Right lobe of liver (tissue), 6 donors: Measurements from ENCODE around the gene ANXA10. TPM values are rescaled to one million over a fixed set of nuclear protein-coding genes. Genes with fewer than 3 reads are reported as not detected.
"Not testable (repeated sequence)": the region's sequence is repeated elsewhere in the genome, so short reads cannot be mapped to it uniquely, and the experiment has no call there.

Experiments
- ATAC-seq, 4 donors: fragments of 200-7000 bp; cut with Tn5 transposase; one replicate each; pipeline ENCODE4 v1.9.1; 2020; ENCODE audit warnings: mild to moderate bottlenecking in 4 of 4, moderate library complexity in 4 of 4
- DNase-seq, 3 donors: peaks; one replicate each; pipeline ENCODE4 v3.0.0-alpha.2; 2020
- H3K27ac ChIP-seq, 3 donors: fragments of 200-600 bp; one replicate each; pipeline ENCODE4 v1.8.0; 2022
- H3K27me3 ChIP-seq, 2 donors: fragments of 200-600 bp; one replicate each; pipeline ENCODE4 v1.8.0; 2022
- H3K36me3 ChIP-seq, 4 donors: fragments of 200-600 bp; sonication (generic) in 1 of 4; one replicate each; pipeline versions ENCODE4 v1.5.1 to v1.8.0; 2017 to 2022; ENCODE audit warnings: control low read depth in 1 of 4
- H3K4me1 ChIP-seq, 4 donors: fragments of 200-600 bp; sonication (generic) in 1 of 4; one replicate each; pipeline versions ENCODE4 v1.5.1 to v1.8.0; 2017 to 2022; ENCODE audit warnings: control low read depth in 1 of 4
- H3K4me3 ChIP-seq, 3 donors: fragments of 200-600 bp; one replicate each; pipeline ENCODE4 v1.8.0; 2022
- H3K9me3 ChIP-seq, 4 donors: fragments of 200-600 bp; sonication (generic) in 1 of 4; one replicate each; pipeline versions ENCODE4 v1.5.1 to v1.8.0; 2017 to 2022; ENCODE audit warnings: control low read depth in 1 of 4
- CTCF ChIP-seq, 4 donors: fragments of 200-600 bp in 3 of 4; fragments of 450-650 bp in 1 of 4; IDR thresholded peaks; one replicate each; pipeline versions ENCODE4 v1.5.1 to v1.8.0; 2016 to 2022; ENCODE audit warnings: antibody characterized with exemption in 4 of 4, mild to moderate bottlenecking in 2 of 4
- POLR2A ChIP-seq: fragments of 450-650 bp; IDR thresholded peaks from one replicate; pipeline ENCODE4 v1.6.1; 2017; ENCODE audit warnings: antibody characterized with exemption, mild to moderate bottlenecking
- WGBS: methylation state at CpG from one replicate; pipeline ENCODE4 v1.1.6; 2018; ENCODE audit warnings: low coverage, low lambda C conversion rate; ENCODE audit not compliant: insufficient coverage; ENCODE audit errors: missing lambda C conversion rate; 5-methylcytosine and 5-hydroxymethylcytosine counted together
- intact Hi-C, 2 donors: fragments of 100-400 bp; cut with DNase I; formaldehyde crosslinking; loops; one replicate each; pipeline versions ENCODE4 v1.11.2 to v1.14.1; 2022
- total RNA-seq, 6 experiments: library from RNA; depleted of rRNA in 2 of 6; stranded (reverse); fragments of >200 nt in 2 of 6; fragmentation: NEBNext Ultra II Directional in 3 of 6; extraction: Animal tissue kit (Norgen Biotek cat#: 25700) in 3 of 6; gene quantifications; one replicate each; pipeline versions ENCODE4 v1.1.0 to v1.2.4, GENCODE V29; 2016 to 2023
- donor health status: DM: no; HTN: yes; CAD: no.
- donor health status: DM: no; HTN: no; CAD: no.
- donor health status: DM: no; HTN: no; CAD: no.
- donor health status: DM: no; HTN: yes; CAD: no.
- donor health status: DM: no; HTN: yes; CAD: no.

ANXA10 gene
- total RNA-seq, 6 experiments from 2014 or later: 31.4 to 46.6 (median 41.5) TPM

- no peaks in the 10 kb centered on the region for H3K9me3 ChIP-seq
- no peak for TF ChIP-seq POLR2A
- H3K27ac ChIP-seq: no peak overlapping the region
- DNase-seq: no peak
- WGBS: 91% methylated on average over 1 of the region's 1 CpG
- H3K4me1 ChIP-seq: no peaks in the 10 kb centered on the region
- H3K27me3 ChIP-seq: no peaks in the 10 kb centered on the region
- H3K4me3 ChIP-seq: no peak overlapping the region
- H3K36me3 ChIP-seq: no peaks in the 10 kb centered on the region
- intact Hi-C loops: no loop called here
- no peak for ATAC-seq
Measured at GRCh38 chr4:168101026-168101425, 8.7 kb downstream of the ANXA10 start.

- intact Hi-C loops: no loop called here
- Histone ChIP-seq H3K9me3 (no peaks in the 10 kb centered on the region), H3K36me3 (no peaks in the 10 kb centered on the region), H3K4me1 (no peaks in the 10 kb centered on the region), H3K4me3 (no peak overlapping the region), H3K27ac (no peak overlapping the region), H3K27me3 (no peaks in the 10 kb centered on the region)
- no peak for TF ChIP-seq CTCF (IDR thresholded peaks at IDR 0.05)
- TF ChIP-seq POLR2A: no peak
- DNase-seq (no peak), ATAC-seq (no peak)
- WGBS: 73% methylated on average over 2 of the region's 3 CpGs
Measured at GRCh38 chr4:168102403-168102802, 10.1 kb downstream of the ANXA10 start.

GRCh38 chr4:168109527-168109926 is 17.2 kb downstream of the ANXA10 start:
- H3K4me3 ChIP-seq: no peak overlapping the region
- H3K9me3 ChIP-seq: no peaks in the 10 kb centered on the region
- intact Hi-C loops: no loop called here
- no peaks in the 10 kb centered on the region for H3K27me3 ChIP-seq
- DNase-seq: no peak
- no peaks in the 10 kb centered on the region for H3K4me1 ChIP-seq
- no peak overlapping the region for H3K27ac ChIP-seq
- H3K36me3 ChIP-seq: no peaks in the 10 kb centered on the region
- no peak for TF ChIP-seq POLR2A
- no peak for TF ChIP-seq CTCF (IDR thresholded peaks at IDR 0.05)
- no peak for ATAC-seq

- H3K36me3 ChIP-seq, H3K9me3 ChIP-seq, DNase-seq, H3K27me3 ChIP-seq, H3K4me1 ChIP-seq, intact Hi-C loops, H3K4me3 ChIP-seq, H3K27ac ChIP-seq, ATAC-seq: not testable (repeated sequence)
- WGBS: 19% methylated on average over 1 of the region's 1 CpG
Measured at GRCh38 chr4:168113059-168113458, 20.7 kb downstream of the ANXA10 start.

- H3K27ac ChIP-seq: no peak overlapping the region
- H3K27me3 ChIP-seq: no peaks in the 10 kb centered on the region
- H3K4me1 ChIP-seq: no peaks in the 10 kb centered on the region
- DNase-seq: no peak
- ATAC-seq: no peak
- no peak overlapping the region for H3K4me3 ChIP-seq
- intact Hi-C loops: no loop called here
- WGBS: 63% methylated on average over 1 of the region's 1 CpG
- no peaks in the 10 kb centered on the region for H3K9me3 ChIP-seq
- TF ChIP-seq POLR2A: no peak
- TF ChIP-seq CTCF (IDR thresholded peaks at IDR 0.05): no peak
- no peaks in the 10 kb centered on the region for H3K36me3 ChIP-seq
Measured at GRCh38 chr4:168118116-168118655, 25.8 kb downstream of the ANXA10 start.

- no peak overlapping the region for H3K4me3 ChIP-seq
- WGBS: 35% methylated on average over 1 of the region's 1 CpG
- no peaks in the 10 kb centered on the region for H3K9me3 ChIP-seq
- H3K27me3 ChIP-seq: no peaks in the 10 kb centered on the region
- TF ChIP-seq CTCF (IDR thresholded peaks at IDR 0.05): no peak
- no peak for TF ChIP-seq POLR2A
- H3K4me1 ChIP-seq: no peaks in the 10 kb centered on the region
- DNase-seq: no peak
- ATAC-seq: no peak
- intact Hi-C loops: no loop called here
- no peaks in the 10 kb centered on the region for H3K36me3 ChIP-seq
- no peak overlapping the region for H3K27ac ChIP-seq
Measured at GRCh38 chr4:168119100-168119499, 26.8 kb downstream of the ANXA10 start.
